ENCODE results near the gene AURKAIP1.

DNA sequence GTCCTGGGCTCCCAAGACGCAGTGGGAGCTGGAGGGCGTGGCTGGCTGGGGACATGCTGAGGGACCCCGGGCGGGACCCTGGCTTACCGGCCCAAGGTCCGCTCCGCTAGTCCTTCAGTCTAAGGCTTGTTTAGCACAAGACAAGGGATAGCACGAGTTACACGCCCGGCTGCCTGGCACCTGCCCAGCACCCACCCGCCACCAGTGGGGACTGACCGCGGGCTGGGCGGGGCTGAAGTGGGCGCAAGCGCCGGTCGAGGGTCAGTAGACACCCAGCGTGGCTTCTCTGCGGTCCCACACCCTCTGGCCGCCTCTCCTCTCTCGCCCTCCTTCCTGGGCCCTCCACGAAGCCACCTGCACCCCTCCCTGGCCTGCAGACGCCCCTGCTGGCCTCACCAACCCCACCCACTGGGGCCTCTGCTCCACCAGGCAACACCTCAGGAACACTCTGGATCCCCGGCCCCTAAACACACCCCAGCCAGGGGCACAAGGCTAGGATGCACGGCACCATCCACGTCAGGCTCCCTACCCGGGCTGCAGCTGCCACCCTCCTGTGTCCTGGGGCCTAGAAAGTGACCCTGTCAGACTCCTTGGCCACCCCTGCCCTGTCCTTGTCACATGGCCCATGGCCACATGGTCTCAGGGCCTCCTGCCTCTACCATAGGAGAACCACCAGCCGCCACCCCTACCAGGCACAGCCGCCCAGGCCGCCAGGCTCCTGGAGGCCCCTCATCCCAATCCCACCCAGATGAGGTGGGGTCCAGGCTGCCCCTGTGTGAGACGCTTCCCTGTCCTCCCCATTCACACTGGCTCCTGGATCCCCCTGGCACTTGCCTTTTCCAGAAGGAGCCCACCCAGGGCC, 37.8 kb downstream of the AURKAIP1 start:
- TF ChIP-seq GATA3 (IDR thresholded peaks at IDR 0.05; ENCODE audit: low read depth, low read length) (no peak), GATA2 (IDR thresholded peaks at IDR 0.05; ENCODE audit: low read depth, low read length) (no peak)

Data from SH-SY5Y (cell line).